H9 (cell line): ENCODE measurements around the gene STAB2. TPM values are rescaled to one million over a fixed set of nuclear protein-coding genes. Genes with fewer than 3 reads are reported as not detected.

Experiments
- DNase-seq: peaks from one replicate; pipeline ENCODE4 v3.0.0-alpha.2; 2017
- H2AFZ ChIP-seq: one replicate; pipeline ENCODE4 v1.6.1; 2013; ENCODE audit warnings: mild to moderate bottlenecking, low read length, control low read depth, moderate library complexity
- H2AK5ac ChIP-seq: 2 replicates; pipeline ENCODE4 v1.6.1; 2013; ENCODE audit warnings: low read length, control low read depth, mixed read lengths; ENCODE audit not compliant: insufficient read length
- H2BK120ac ChIP-seq: one replicate; pipeline ENCODE4 v1.6.1; 2013; ENCODE audit warnings: low read depth, mild to moderate bottlenecking, low read length, control low read depth, inconsistent platforms; ENCODE audit not compliant: poor library complexity, severe bottlenecking
- H2BK12ac ChIP-seq: 2 replicates; pipeline ENCODE4 v1.6.1; 2013; ENCODE audit warnings: low read length, control low read depth, mixed read lengths, low read depth; ENCODE audit not compliant: insufficient read length
- H2BK15ac ChIP-seq: 2 replicates; pipeline ENCODE4 v1.6.1; 2013; ENCODE audit warnings: low read depth, low read length, control low read depth
- H2BK20ac ChIP-seq: one replicate; pipeline ENCODE4 v1.6.1; 2013; ENCODE audit warnings: low read depth, mild to moderate bottlenecking, low read length, control low read depth, inconsistent platforms; ENCODE audit not compliant: poor library complexity, severe bottlenecking
- H2BK5ac ChIP-seq: 2 replicates; pipeline ENCODE4 v1.6.1; 2013; ENCODE audit warnings: low read length, control low read depth, mixed read lengths; ENCODE audit not compliant: insufficient read length
- H3K14ac ChIP-seq: 2 replicates; pipeline ENCODE4 v1.6.1; 2013; ENCODE audit warnings: low read length, control low read depth; ENCODE audit not compliant: insufficient read depth
- H3K18ac ChIP-seq: 2 replicates; pipeline ENCODE4 v1.6.1; 2013; ENCODE audit warnings: low read depth, mild to moderate bottlenecking, mixed read lengths, low read length, control low read depth; ENCODE audit not compliant: insufficient read length
- H3K23ac ChIP-seq: 2 replicates; pipeline ENCODE4 v1.6.1; 2013; ENCODE audit warnings: low read length, control low read depth, mixed read lengths, low read depth; ENCODE audit not compliant: insufficient read length
- H3K23me2 ChIP-seq: 2 replicates; pipeline ENCODE4 v1.6.1; 2013; ENCODE audit warnings: low read depth, mild to moderate bottlenecking, mixed read lengths, low read length, control low read depth; ENCODE audit not compliant: insufficient read length, poor library complexity, severe bottlenecking
- H3K27ac ChIP-seq: 2 replicates; pipeline ENCODE4 v1.5.1; 2013; ENCODE audit warnings: low read length, control low read depth, mixed read lengths, low read depth; ENCODE audit not compliant: insufficient read length
- H3K27me3 ChIP-seq: 2 replicates; pipeline ENCODE4 v1.6.1; 2013; ENCODE audit warnings: low read length, control low read depth, inconsistent platforms; ENCODE audit not compliant: insufficient read depth
- H3K4ac ChIP-seq: 2 replicates; pipeline ENCODE4 v1.6.1; 2013; ENCODE audit warnings: low read depth, mild to moderate bottlenecking, control low read depth, inconsistent platforms, low read length, moderate library complexity
- H3K4me1 ChIP-seq: 2 replicates; pipeline ENCODE4 v1.6.1; 2013; ENCODE audit warnings: low read length, control low read depth, inconsistent platforms; ENCODE audit not compliant: insufficient read depth
- H3K4me2 ChIP-seq: 2 replicates; pipeline ENCODE4 v1.6.1; 2013; ENCODE audit warnings: low read length, control low read depth, mixed read lengths; ENCODE audit not compliant: insufficient read length, insufficient read depth
- H3K56ac ChIP-seq: 2 replicates; pipeline ENCODE4 v1.6.1; 2013; ENCODE audit warnings: low read depth, mild to moderate bottlenecking, mixed read lengths, low read length, control low read depth; ENCODE audit not compliant: insufficient read length
- H3K79me1 ChIP-seq: 2 replicates; pipeline ENCODE4 v1.6.1; 2013; ENCODE audit warnings: low read depth, mild to moderate bottlenecking, moderate library complexity, low read length, control low read depth, inconsistent platforms; ENCODE audit not compliant: insufficient read depth, poor library complexity, severe bottlenecking
- H3K79me2 ChIP-seq: 2 replicates; pipeline ENCODE4 v1.6.1; 2013; ENCODE audit warnings: low read length, control low read depth, inconsistent platforms; ENCODE audit not compliant: insufficient read depth
- H3K9ac ChIP-seq: 2 replicates; pipeline ENCODE4 v1.6.1; 2013; ENCODE audit warnings: low read length, control low read depth, mixed read lengths; ENCODE audit not compliant: insufficient read length; ENCODE audit errors: extremely low read depth
- H3K9me3 ChIP-seq: one replicate; pipeline ENCODE4 v1.6.1; 2013; ENCODE audit warnings: low read depth, low read length, inconsistent platforms; ENCODE audit not compliant: control insufficient read depth
- H3T11ph ChIP-seq: one replicate; pipeline ENCODE4 v1.6.1; 2013; ENCODE audit warnings: mild to moderate bottlenecking, low read length, control low read depth, inconsistent platforms
- H4K20me1 ChIP-seq: one replicate; pipeline ENCODE4 v1.6.1; 2013; ENCODE audit not compliant: control insufficient read depth, insufficient read length, insufficient read depth
- H4K5ac ChIP-seq: 2 replicates; pipeline ENCODE4 v1.6.1; 2013; ENCODE audit warnings: low read depth, mild to moderate bottlenecking, mixed read lengths, low read length, control low read depth; ENCODE audit not compliant: insufficient read length
- H4K8ac ChIP-seq: replicated peaks from 2 replicates; pipeline ENCODE4 v1.6.1; 2013; ENCODE audit warnings: low read length, control low read depth, mixed read lengths, low read depth; ENCODE audit not compliant: insufficient read length
- H4K91ac ChIP-seq: 2 replicates; pipeline ENCODE4 v1.6.1; 2013; ENCODE audit warnings: low read depth, mild to moderate bottlenecking, moderate library complexity, mixed read lengths, low read length, control low read depth; ENCODE audit not compliant: insufficient read length
- H3K27ac Mint-ChIP-seq, 3 experiments: 2 replicates in 2 of 3; 3 replicates in 1 of 3; pipeline ENCODE4 v1.8.0; 2020 to 2021; ENCODE audit warnings: mixed read lengths in 3 of 3, mild to moderate bottlenecking in 1 of 3, moderate library complexity in 1 of 3
- H3K27me3 Mint-ChIP-seq: 2 replicates; pipeline ENCODE4 v1.8.0; 2021; ENCODE audit warnings: low read depth, mild to moderate bottlenecking, moderate library complexity, mixed read lengths
- H3K36me3 Mint-ChIP-seq, 3 experiments: 2 replicates in 2 of 3; 3 replicates in 1 of 3; pipeline ENCODE4 v1.8.0; 2020 to 2021; ENCODE audit warnings: low read depth in 3 of 3, mixed read lengths in 3 of 3; ENCODE audit not compliant: insufficient read depth in 1 of 3
- H3K4me1 Mint-ChIP-seq, 2 experiments: 2 replicates each; pipeline ENCODE4 v1.8.0; 2020; ENCODE audit warnings: mixed read lengths in 2 of 2
- H3K4me3 Mint-ChIP-seq, 2 experiments: 2 replicates in 1 of 2; 3 replicates in 1 of 2; pipeline ENCODE4 v1.8.0; 2020 to 2021; ENCODE audit warnings: mild to moderate bottlenecking in 2 of 2, mixed read lengths in 2 of 2, moderate library complexity in 1 of 2
- H3K9me3 Mint-ChIP-seq, 2 experiments: 2 replicates in 1 of 2; 3 replicates in 1 of 2; pipeline ENCODE4 v1.8.0; 2020; ENCODE audit warnings: mild to moderate bottlenecking in 2 of 2, mixed read lengths in 2 of 2, moderate library complexity in 1 of 2
- CTCF ChIP-seq: fragments of 200-600 bp; sonication (generic); conservative IDR thresholded peaks from 3 replicates; pipeline ENCODE4 v1.8.0; 2021; ENCODE audit warnings: antibody characterized with exemption, mild to moderate bottlenecking
- WGBS: extraction: QIAGEN DNeasy Blood & Tissue Kit; methylation state at CpG from one replicate; pipeline ENCODE4 v1.1.7; 2013; ENCODE audit warnings: missing lambda C conversion rate, low lambda C conversion rate, mixed read lengths; ENCODE audit not compliant: insufficient read length; ENCODE audit errors: extremely low coverage; 5-methylcytosine and 5-hydroxymethylcytosine counted together
- total RNA-seq: library from RNA; stranded (reverse); gene quantifications from 2 replicates; pipeline ENCODE4 v1.2.1, GENCODE V29; 2021

STAB2 gene
- total RNA-seq, 1 experiment from 2014 or later = 0.02 TPM

DNA sequence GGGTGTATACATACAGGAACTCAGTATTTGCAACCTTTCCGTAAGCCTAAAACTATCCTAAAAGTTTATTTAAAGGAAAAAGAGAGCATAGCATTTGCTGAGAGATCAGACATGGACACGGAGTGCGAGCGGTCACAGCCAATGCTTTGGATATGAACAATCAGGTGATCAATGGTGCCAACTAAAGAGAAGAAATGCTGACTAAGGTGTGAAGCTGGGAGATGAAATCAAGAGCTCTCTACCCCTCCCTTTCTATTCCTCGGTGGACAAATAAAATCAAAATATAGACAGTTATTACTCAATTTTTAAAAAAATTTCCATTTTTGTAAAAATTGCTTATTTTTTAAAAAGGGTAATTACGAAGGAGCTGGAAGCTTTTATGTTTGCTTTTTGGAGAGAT is 224.7 kb downstream of the STAB2 start:
- no peak overlapping the region for H2BK5ac ChIP-seq
- H2BK15ac ChIP-seq = no peak overlapping the region
- H3K14ac ChIP-seq = no peak overlapping the region
- Mint-ChIP-seq H3K4me1 (no peaks in the 10 kb centered on the region), H3K9me3 (no peaks in the 10 kb centered on the region), H3K27me3 (no peaks in the 10 kb centered on the region), H3K4me3 (no peak overlapping the region), H3K27ac (no peak overlapping the region), H3K36me3 (peaks cover 2 to 38% (median 14%) of the 10 kb centered on the region in 3 experiments; a peak in 5 of 7 replicates)
- no peak overlapping the region for H3K4me2 ChIP-seq
- H3K79me2 ChIP-seq = no peaks in the 10 kb centered on the region
- H3K9ac ChIP-seq = no peak overlapping the region
- DNase-seq = no peak
- no peak overlapping the region for H3K18ac ChIP-seq
- no peaks in the 10 kb centered on the region for H3K9me3 ChIP-seq
- H3K4me1 ChIP-seq = no peaks in the 10 kb centered on the region
- TF ChIP-seq CTCF = no peak
- H4K20me1 ChIP-seq = no peaks in the 10 kb centered on the region
- H3K79me1 ChIP-seq = peaks cover 3% of the 10 kb centered on the region
- no peak overlapping the region for H3T11ph ChIP-seq
- WGBS = no CpG with 5 or more reads among the region's 6 CpGs
- no peak overlapping the region for H4K5ac ChIP-seq
- H3K27ac ChIP-seq = no peak overlapping the region
- H3K4ac ChIP-seq = no peak overlapping the region
- H2BK12ac ChIP-seq = no peak overlapping the region
- no peaks in the 10 kb centered on the region for H3K23me2 ChIP-seq
- H4K8ac ChIP-seq = no peak overlapping the region
- no peak overlapping the region for H2AFZ ChIP-seq
- no peak overlapping the region for H4K91ac ChIP-seq
- H3K56ac ChIP-seq = no peak overlapping the region
- no peak overlapping the region for H2AK5ac ChIP-seq
- no peaks in the 10 kb centered on the region for H3K27me3 ChIP-seq
- no peak overlapping the region for H3K23ac ChIP-seq
- H2BK20ac ChIP-seq = no peak overlapping the region
- no peak overlapping the region for H2BK120ac ChIP-seq
